ENCODE measurements around the gene ZNF141. TPM values are rescaled to one million over a fixed set of nuclear protein-coding genes. Genes with fewer than 3 reads are reported as not detected.
"Not testable (repeated sequence)": the region's sequence is repeated elsewhere in the genome, so short reads cannot be mapped to it uniquely, and the experiment has no call there.

Gene ZNF141
- total RNA-seq, 1 donor = 9.5 TPM

GRCh38 chr4:385934-386707, 48.5 kb downstream of the ZNF141 start:
- no peak for DNase-seq (ENCODE audit: low read depth)
- no peak overlapping the region for H3K4me3 ChIP-seq (ENCODE audit: low read depth, low read length)
- TF ChIP-seq, protein P1, sequence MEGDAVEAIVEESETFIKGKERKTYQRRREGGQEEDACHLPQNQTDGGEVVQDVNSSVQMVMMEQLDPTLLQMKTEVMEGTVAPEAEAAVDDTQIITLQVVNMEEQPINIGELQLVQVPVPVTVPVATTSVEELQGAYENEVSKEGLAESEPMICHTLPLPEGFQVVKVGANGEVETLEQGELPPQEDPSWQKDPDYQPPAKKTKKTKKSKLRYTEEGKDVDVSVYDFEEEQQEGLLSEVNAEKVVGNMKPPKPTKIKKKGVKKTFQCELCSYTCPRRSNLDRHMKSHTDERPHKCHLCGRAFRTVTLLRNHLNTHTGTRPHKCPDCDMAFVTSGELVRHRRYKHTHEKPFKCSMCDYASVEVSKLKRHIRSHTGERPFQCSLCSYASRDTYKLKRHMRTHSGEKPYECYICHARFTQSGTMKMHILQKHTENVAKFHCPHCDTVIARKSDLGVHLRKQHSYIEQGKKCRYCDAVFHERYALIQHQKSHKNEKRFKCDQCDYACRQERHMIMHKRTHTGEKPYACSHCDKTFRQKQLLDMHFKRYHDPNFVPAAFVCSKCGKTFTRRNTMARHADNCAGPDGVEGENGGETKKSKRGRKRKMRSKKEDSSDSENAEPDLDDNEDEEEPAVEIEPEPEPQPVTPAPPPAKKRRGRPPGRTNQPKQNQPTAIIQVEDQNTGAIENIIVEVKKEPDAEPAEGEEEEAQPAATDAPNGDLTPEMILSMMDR (IDR thresholded peaks at IDR 0.05; ENCODE audit: insufficient read depth, low read depth, low read length) = no peak

DNA sequence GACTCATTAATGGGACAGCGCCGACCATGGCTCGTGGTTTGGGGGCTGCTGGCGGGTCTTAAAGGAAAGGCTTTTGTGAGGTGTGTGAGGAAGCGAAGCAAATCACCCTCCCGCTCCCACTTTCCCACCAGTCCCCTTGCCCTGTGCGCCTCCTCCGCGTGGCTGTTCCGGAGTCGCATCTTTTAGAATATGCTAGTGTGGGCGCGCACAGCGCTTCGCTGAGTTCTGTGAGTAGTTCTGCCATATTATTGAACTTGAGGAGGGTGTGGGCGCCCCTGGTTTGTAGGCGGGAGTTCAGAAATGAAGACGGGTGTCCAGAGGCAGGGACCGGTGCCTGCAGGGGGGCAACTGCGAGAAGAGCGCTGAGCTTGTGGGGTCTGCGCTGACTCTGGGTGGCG, 49.1 kb downstream of the ZNF141 start:
- TF ChIP-seq, protein P1 (IDR thresholded peaks at IDR 0.05; ENCODE audit: insufficient read depth, low read depth, low read length) = no peak
- no peak overlapping the region for H3K4me3 ChIP-seq (ENCODE audit: low read depth, low read length)
- no peak for DNase-seq (ENCODE audit: low read depth)

DNA sequence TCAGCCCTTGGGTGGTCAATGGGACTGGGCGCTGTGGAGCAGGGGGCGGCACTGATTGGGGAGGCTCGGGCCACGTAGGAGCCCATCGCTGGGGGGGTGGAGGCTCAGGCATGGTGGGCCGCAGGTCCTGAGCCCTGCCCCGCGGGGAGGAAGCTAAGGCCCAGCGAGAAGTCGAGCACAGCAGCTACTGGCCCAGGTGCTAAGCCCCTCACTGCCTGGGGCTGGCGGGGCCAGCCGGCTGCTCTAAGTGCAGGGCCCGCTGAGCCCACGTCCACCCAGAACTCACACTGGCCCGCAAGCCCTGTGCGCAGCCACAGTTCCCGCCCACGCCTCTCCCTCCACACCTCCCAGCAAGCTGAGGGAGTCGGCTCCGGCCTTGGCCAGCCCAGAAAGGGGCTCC, 66.4 kb downstream of the ZNF141 start:
- DNase-seq (ENCODE audit: low read depth) = no peak
- H3K4me3 ChIP-seq (ENCODE audit: low read depth, low read length) = no peak overlapping the region
- TF ChIP-seq, protein P1 (IDR thresholded peaks at IDR 0.05; ENCODE audit: insufficient read depth, low read depth, low read length) = no peak

- DNase-seq (ENCODE audit: low read depth); H3K4me3 ChIP-seq (ENCODE audit: low read depth, low read length): not testable (repeated sequence)
Observed at GRCh38 chr4:408321-408720, 70.7 kb downstream of the ZNF141 start.

- TF ChIP-seq, protein P1 (IDR thresholded peaks at IDR 0.05; ENCODE audit: insufficient read depth, low read depth, low read length) = no peak
- H3K4me3 ChIP-seq (ENCODE audit: low read depth, low read length) = no peak overlapping the region
Observed at GRCh38 chr4:422587-422986, 85.0 kb downstream of the ZNF141 start.

More at GRCh38 chr4:422587-422986, 85.0 kb downstream of the ZNF141 start:
- DNase-seq (ENCODE audit: low read depth) = no peak

Small RNAs within 50 kb of the gene (small RNA-seq; reads per million reads assigned to genes)
- gene AC079140.2 (not detected), gene MIR571 (not detected), gene ZNF519P4 (not detected)

Other genes with a start within 250 kb of the ZNF141 start
- gene ZNF718, start 213.3 kb upstream of the ZNF141 start, total RNA-seq = 7.1 and 8.2 TPM in 2 replicates
- 0.43 and 0.64 TPM in 2 replicates for gene ZNF732, start 32.3 kb upstream of the ZNF141 start, total RNA-seq
- 14.8 and 16.4 TPM in 2 replicates for gene ZNF721, start 161.3 kb downstream of the ZNF141 start, total RNA-seq
- 39.3 and 47.9 TPM in 2 replicates for gene PIGG, start 161.4 kb downstream of the ZNF141 start, total RNA-seq
- not detected in 2 replicates for gene TMEM271, start 238.5 kb downstream of the ZNF141 start, total RNA-seq